Measurements from ENCODE around the gene CDC42BPA. TPM values are rescaled to one million over a fixed set of nuclear protein-coding genes. Genes with fewer than 3 reads are reported as not detected.

The CDC42BPA gene
- total and polyA plus RNA-seq, 2 of the 13 experiments (the other 11 are each of a cell fraction or from before 2014, with no cell fraction given): 6.5 to 16.0 TPM

GRCh38 chr1:226979115-226979516 is 339.2 kb downstream of the CDC42BPA start:
- no peaks in the 10 kb centered on the region for H3K27me3 ChIP-seq (ENCODE audit: control insufficient read depth in 1 of 2, insufficient read depth in 2 of 2, low read length in 2 of 2)
- intact Hi-C loops (cut with micrococcal nuclease; ENCODE audit: unreplicated experiment): no loop called here
- no peak overlapping the region for H3K27ac ChIP-seq (ENCODE audit: extremely low read length, insufficient read depth, low read length)
- no peak overlapping the region for H3K4me3 ChIP-seq (replicated peaks in 1 of 3; ENCODE audit: insufficient read depth in 1 of 3, low read depth in 2 of 3, low read length in 3 of 3)
- H3K4me2 ChIP-seq (ENCODE audit: low read depth, low read length): no peak overlapping the region
- CTCF ChIA-PET (ENCODE audit: low intra/inter-chr PET ratio, low total read pairs): no interaction called here
- no TSS peak for BruUV-seq (replicated peaks)
- TF ChIP-seq ZNF510 (CRISPR knock-in tag; IDR thresholded peaks at IDR 0.05; ENCODE audit: low read depth) (no peak), HNRNPLL (IDR thresholded peaks at IDR 0.05; ENCODE audit: low read depth, low read length, poor library complexity, severe bottlenecking) (peak; percentile 26), U2AF1 (optimal IDR thresholded peaks at IDR 0.05; ENCODE audit: low read depth, low read length) (no peak)
- DNase-seq (ENCODE audit: low spot score) (no peak), FAIRE-seq (no peak), ATAC-seq (no peak)
- POLR2A ChIA-PET: no interaction called here
- peaks cover 6% of the 10 kb centered on the region for H3K79me2 ChIP-seq (ENCODE audit: insufficient read depth, low read length)
- H3K36me3 ChIP-seq (replicated peaks in 1 of 2; ENCODE audit: control insufficient read depth in 1 of 2, insufficient read depth in 2 of 2, low read length in 2 of 2): peaks cover 28 to 58% of the 10 kb centered on the region in 2 experiments; a peak in 4 of 5 replicates
- H3K9me3 ChIP-seq (ENCODE audit: low read length): no peaks in the 10 kb centered on the region
- no peak overlapping the region for H3K9ac ChIP-seq (ENCODE audit: insufficient read depth, low read depth, low read length)
- in situ Hi-C loops (cut with HindIII; ENCODE audit: extremely low pct_ligation_motif_present, low pct_unique_long_range_greater_than_20kb): no loop called here
- H4K20me1 ChIP-seq (ENCODE audit: insufficient read depth, low read length): peaks cover 11% of the 10 kb centered on the region; the same call in 1 of the 2 replicates
- peaks cover 17% of the 10 kb centered on the region for H3K4me1 ChIP-seq (ENCODE audit: insufficient read depth, low read length)
- WGBS (ENCODE audit: low lambda C conversion rate): 98% methylated on average over 7 of the region's 15 CpGs
- no peak overlapping the region for H2AFZ ChIP-seq (ENCODE audit: low read length)

GRCh38 chr1:226978432-226979114 is 339.7 kb downstream of the CDC42BPA start:
- Histone ChIP-seq H3K4me3 (replicated peaks in 1 of 3; ENCODE audit: insufficient read depth in 1 of 3, low read depth in 2 of 3, low read length in 3 of 3) (no peak overlapping the region), H3K9ac (ENCODE audit: insufficient read depth, low read depth, low read length) (no peak overlapping the region), H3K9me3 (ENCODE audit: low read length) (no peaks in the 10 kb centered on the region), H3K27me3 (ENCODE audit: control insufficient read depth in 1 of 2, insufficient read depth in 2 of 2, low read length in 2 of 2) (no peaks in the 10 kb centered on the region), H3K4me2 (ENCODE audit: low read depth, low read length) (no peak overlapping the region), H3K4me1 (ENCODE audit: insufficient read depth, low read length) (peaks cover 23% of the 10 kb centered on the region), H2AFZ (ENCODE audit: low read length) (no peak overlapping the region), H3K79me2 (ENCODE audit: insufficient read depth, low read length) (peaks cover 11% of the 10 kb centered on the region), H4K20me1 (ENCODE audit: insufficient read depth, low read length) (peaks cover 11% of the 10 kb centered on the region; the same call in 1 of the 2 replicates), H3K36me3 (replicated peaks in 1 of 2; ENCODE audit: control insufficient read depth in 1 of 2, insufficient read depth in 2 of 2, low read length in 2 of 2) (peaks cover 28 to 54% of the 10 kb centered on the region in 2 experiments; a peak in 4 of 5 replicates), H3K27ac (ENCODE audit: extremely low read length, insufficient read depth, low read length) (no peak overlapping the region)
- in situ Hi-C loops (cut with HindIII; ENCODE audit: extremely low pct_ligation_motif_present, low pct_unique_long_range_greater_than_20kb): no loop called here
- CTCF ChIA-PET (ENCODE audit: low intra/inter-chr PET ratio, low total read pairs): no interaction called here
- FAIRE-seq: no peak
- DNase-seq (ENCODE audit: low spot score): no peak
- no peak for TF ChIP-seq KDM2A (CRISPR knock-in tag; IDR thresholded peaks at IDR 0.05; ENCODE audit: borderline replicate concordance, low read depth)
- TF ChIP-seq CC2D1A (CRISPR knock-in tag; IDR thresholded peaks at IDR 0.05): no peak
- no peak for TF ChIP-seq CREM (IDR thresholded peaks at IDR 0.05)
- no peak for TF ChIP-seq CREM (CRISPR knock-in tag; IDR thresholded peaks at IDR 0.05)
- TF ChIP-seq GATAD1 (CRISPR knock-in tag; IDR thresholded peaks at IDR 0.05): no peak
- TF ChIP-seq ZNF788 (CRISPR knock-in tag; IDR thresholded peaks at IDR 0.05; ENCODE audit: borderline replicate concordance): no peak
- TF ChIP-seq ZNF326 (CRISPR knock-in tag; IDR thresholded peaks at IDR 0.05; ENCODE audit: borderline replicate concordance): no peak
- no peak for TF ChIP-seq SMARCC2 (IDR thresholded peaks at IDR 0.05)
- no peak for TF ChIP-seq PAX8 (CRISPR knock-in tag; IDR thresholded peaks at IDR 0.05; ENCODE audit: borderline replicate concordance)
- TF ChIP-seq PHB2 (IDR thresholded peaks at IDR 0.05; ENCODE audit: partially characterized antibody): no peak
- TF ChIP-seq ZNF782 (CRISPR knock-in tag; IDR thresholded peaks at IDR 0.05; ENCODE audit: borderline replicate concordance): no peak
- intact Hi-C loops (cut with micrococcal nuclease; ENCODE audit: unreplicated experiment): no loop called here
- ATAC-seq: no peak
- no TSS peak for BruUV-seq (replicated peaks)
- POLR2A ChIA-PET: no interaction called here
- 98% methylated on average over 8 of the region's 10 CpGs for WGBS (ENCODE audit: low lambda C conversion rate)
